Neural progenitor cell (in vitro differentiated cells): ENCODE measurements around the gene RPS6KA1.

ENCODE experiments used
- CTCF ChIP-seq: fragments of 200-600 bp; sonication (generic); IDR thresholded peaks from 2 replicates; pipeline ENCODE4 v1.5.1; 2017; ENCODE audit warnings: antibody characterized with exemption, mild to moderate bottlenecking
- EZH2 ChIP-seq: fragments of 200-600 bp; sonication (generic); IDR thresholded peaks from 2 replicates; pipeline ENCODE4 v1.6.1; 2017; ENCODE audit warnings: antibody characterized with exemption, mild to moderate bottlenecking, moderate library complexity

GRCh38 chr1:26493267-26493666, 36.3 kb upstream of the RPS6KA1 start:
- TF ChIP-seq EZH2 = no peak
- TF ChIP-seq CTCF = no peak
